ENCODE results near the gene FTO. TPM values are rescaled to one million over a fixed set of nuclear protein-coding genes. Genes with fewer than 3 reads are reported as not detected.

FTO gene
- total and polyA plus RNA-seq, 2 of the 8 experiments (the other 6 are each of a cell fraction or from before 2014, with no cell fraction given) = 34.5 to 59.8 TPM

GRCh38 chr16:54000361-54000760, 296.4 kb downstream of the FTO start (continued):
- TF ChIP-seq RNF2 (IDR thresholded peaks at IDR 0.05; ENCODE audit: borderline replicate concordance, low read depth, low read length, missing control alignments, poor library complexity, severe bottlenecking) (no peak), NRF1 (IDR thresholded peaks at IDR 0.05; ENCODE audit: low read depth, low read length) (no peak), EZH2 (IDR thresholded peaks at IDR 0.05; ENCODE audit: low read depth, low read length, severe bottlenecking) (no peak), SUZ12 (IDR thresholded peaks at IDR 0.05; ENCODE audit: low read length) (no peak), ASH2L (IDR thresholded peaks at IDR 0.05; ENCODE audit: low read length) (no peak), RBBP5 (IDR thresholded peaks at IDR 0.05; ENCODE audit: borderline replicate concordance, low read depth, low read length) (no peak), PHF8 (conservative IDR thresholded peaks at IDR 0.05; ENCODE audit: low read depth, low read length) (no peak)

All from H1 (cell line).